HG03095 (cell line): ENCODE results near the gene TRABD2B.

Experiments used
- ATAC-seq: cut with Tn5 transposase; IDR thresholded peaks from one replicate; pipeline ENCODE4 v1.9.1; 2021; ENCODE audit warnings: moderate library complexity; ENCODE audit not compliant: unreplicated experiment

The TRABD2B gene

GRCh38 chr1:47886141-47886540, 111.0 kb downstream of the TRABD2B start:
- no peak for ATAC-seq

GRCh38 chr1:47885062-47885830, 111.9 kb downstream of the TRABD2B start:
- no peak for ATAC-seq

- ATAC-seq, result no peak
Observed at GRCh38 chr1:47883963-47884362, 113.2 kb downstream of the TRABD2B start.

GRCh38 chr1:47881505-47882442, 115.4 kb downstream of the TRABD2B start:
- no peak for ATAC-seq

GRCh38 chr1:47876587-47876963, 120.6 kb downstream of the TRABD2B start:
- ATAC-seq, result no peak

GRCh38 chr1:47875831-47876586, 121.2 kb downstream of the TRABD2B start:
- no peak for ATAC-seq

GRCh38 chr1:47875036-47875435, 122.1 kb downstream of the TRABD2B start:
- no peak for ATAC-seq

- ATAC-seq, result no peak
Observed at GRCh38 chr1:47873337-47873736, 123.8 kb downstream of the TRABD2B start.

GRCh38 chr1:47872886-47873285, 124.3 kb downstream of the TRABD2B start:
- no peak for ATAC-seq

GRCh38 chr1:47871799-47872353, 125.3 kb downstream of the TRABD2B start:
- no peak for ATAC-seq

GRCh38 chr1:47870946-47871676, 126.1 kb downstream of the TRABD2B start:
- no peak for ATAC-seq

GRCh38 chr1:47870480-47870879, 126.7 kb downstream of the TRABD2B start:
- ATAC-seq, result no peak

- ATAC-seq, result no peak
Observed at GRCh38 chr1:47868348-47868676, 128.9 kb downstream of the TRABD2B start.

- ATAC-seq, result no peak
Observed at GRCh38 chr1:47867438-47868347, 129.5 kb downstream of the TRABD2B start.

GRCh38 chr1:47866601-47867437, 130.4 kb downstream of the TRABD2B start:
- no peak for ATAC-seq

GRCh38 chr1:47865881-47866535, 131.2 kb downstream of the TRABD2B start:
- ATAC-seq, result no peak

- no peak for ATAC-seq
Observed at GRCh38 chr1:47859092-47859743, 138.0 kb downstream of the TRABD2B start.
